ENCODE results near the gene TBC1D22A. TPM values are rescaled to one million over a fixed set of nuclear protein-coding genes. Genes with fewer than 3 reads are reported as not detected.

The TBC1D22A gene
- total RNA-seq, 1 experiment from 2014 or later, result 20.9 TPM

DNA sequence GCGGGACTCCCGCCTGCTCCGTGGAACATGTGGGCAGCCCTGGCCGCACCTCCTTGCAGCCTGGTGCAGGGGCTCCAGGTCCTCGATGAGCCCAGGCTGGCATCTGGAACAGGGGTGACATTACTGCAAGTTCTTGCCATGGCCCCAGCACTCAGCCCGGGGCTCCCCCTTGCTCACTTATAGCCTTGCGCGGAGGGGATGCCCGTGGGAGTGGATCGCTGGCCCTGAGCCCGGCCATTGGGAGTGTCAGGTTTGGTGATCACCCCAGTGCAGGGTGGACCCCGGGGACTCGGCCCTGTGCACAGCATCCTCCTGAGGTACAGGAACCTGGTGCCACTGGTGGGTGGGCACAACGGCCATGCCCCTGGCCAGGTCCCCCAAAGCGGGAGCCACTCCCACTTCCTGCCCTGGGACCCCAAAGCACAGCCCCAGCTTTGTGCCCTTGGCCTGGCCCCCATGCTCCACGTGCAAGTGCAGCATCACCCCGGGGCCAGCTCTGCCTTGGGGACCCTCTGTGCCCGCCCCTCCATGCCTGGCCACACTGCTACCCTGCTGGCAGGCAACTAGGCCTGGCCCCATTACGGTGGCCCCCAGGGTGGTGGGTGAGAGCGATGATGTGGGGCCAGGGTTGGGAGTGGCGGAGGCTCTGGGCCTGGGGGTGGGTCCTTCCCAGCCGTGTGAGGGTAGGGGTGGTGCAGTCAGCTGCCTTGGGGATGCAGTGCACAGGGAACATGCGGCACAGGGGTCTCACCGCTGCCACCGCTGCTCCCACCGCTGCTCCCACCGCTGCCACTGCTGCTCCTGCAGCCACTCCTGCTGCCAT, 439.8 kb downstream of the TBC1D22A start:
- Histone ChIP-seq H4K20me1 (ENCODE audit: insufficient read depth) (no peaks in the 10 kb centered on the region), H3K27ac (ENCODE audit: low read depth, low read length) (no peak overlapping the region), H3K79me2 (ENCODE audit: insufficient read depth, low read length) (no peaks in the 10 kb centered on the region), H3K4me3 (replicated peaks in 1 of 2; ENCODE audit: low read depth in 1 of 2, low read length in 2 of 2) (no peak overlapping the region), H3K9me3 (ENCODE audit: control insufficient read depth in 1 of 2, insufficient read depth in 1 of 2, low read depth in 1 of 2, low read length in 2 of 2) (no peaks in the 10 kb centered on the region), H3K36me3 (ENCODE audit: control insufficient read depth in 1 of 2, insufficient read depth in 2 of 2, low read length in 2 of 2) (no peaks in the 10 kb centered on the region), H3K9me2 (ENCODE audit: insufficient read depth) (no peaks in the 10 kb centered on the region), H3K4me2 (ENCODE audit: low read length) (no peak overlapping the region), H3K9ac (ENCODE audit: low read length) (no peak overlapping the region), H3K4me1 (ENCODE audit: control insufficient read depth in 1 of 2, insufficient read depth in 2 of 2, low read length in 2 of 2) (no peaks in the 10 kb centered on the region; a peak in 1 of 4 replicates), H3K27me3 (ENCODE audit: insufficient read depth, low read length) (no peaks in the 10 kb centered on the region), H2AFZ (ENCODE audit: low read depth, low read length, poor library complexity, severe bottlenecking) (no peak overlapping the region)
- no TSS peak for BruUV-seq (replicated peaks)
- ChIA-PET RAD21 (ENCODE audit: low non-redundant PET in 1 of 2, low total read pairs in 2 of 2, uncharacterized antibody in 2 of 2, unreplicated experiment in 2 of 2) (no interaction called here), CTCF (no interaction called here), POLR2A (no interaction called here)
- intact Hi-C loops (cut with micrococcal nuclease), result no loop called here
- TF ChIP-seq, protein P1, sequence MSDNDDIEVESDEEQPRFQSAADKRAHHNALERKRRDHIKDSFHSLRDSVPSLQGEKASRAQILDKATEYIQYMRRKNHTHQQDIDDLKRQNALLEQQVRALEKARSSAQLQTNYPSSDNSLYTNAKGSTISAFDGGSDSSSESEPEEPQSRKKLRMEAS (IDR thresholded peaks at IDR 0.05), result no peak
- no peak for TF ChIP-seq FOSL1 (IDR thresholded peaks at IDR 0.05; ENCODE audit: low read depth)
- no peak for TF ChIP-seq RAD21 (IDR thresholded peaks at IDR 0.05; ENCODE audit: low read depth)
- no peak for TF ChIP-seq POLR2AphosphoS5 (IDR thresholded peaks at IDR 0.05; ENCODE audit: low read depth, low read length)
- no peak for TF ChIP-seq CEBPB (IDR thresholded peaks at IDR 0.05; ENCODE audit: low read depth)
- no peak for TF ChIP-seq EZH2phosphoT487 (IDR thresholded peaks at IDR 0.05; ENCODE audit: borderline replicate concordance)
- no peak for TF ChIP-seq SIN3A (IDR thresholded peaks at IDR 0.05; ENCODE audit: low read depth)
- TF ChIP-seq EGR1 (IDR thresholded peaks at IDR 0.05; ENCODE audit: low read depth), result no peak
- TF ChIP-seq, protein P2, sequence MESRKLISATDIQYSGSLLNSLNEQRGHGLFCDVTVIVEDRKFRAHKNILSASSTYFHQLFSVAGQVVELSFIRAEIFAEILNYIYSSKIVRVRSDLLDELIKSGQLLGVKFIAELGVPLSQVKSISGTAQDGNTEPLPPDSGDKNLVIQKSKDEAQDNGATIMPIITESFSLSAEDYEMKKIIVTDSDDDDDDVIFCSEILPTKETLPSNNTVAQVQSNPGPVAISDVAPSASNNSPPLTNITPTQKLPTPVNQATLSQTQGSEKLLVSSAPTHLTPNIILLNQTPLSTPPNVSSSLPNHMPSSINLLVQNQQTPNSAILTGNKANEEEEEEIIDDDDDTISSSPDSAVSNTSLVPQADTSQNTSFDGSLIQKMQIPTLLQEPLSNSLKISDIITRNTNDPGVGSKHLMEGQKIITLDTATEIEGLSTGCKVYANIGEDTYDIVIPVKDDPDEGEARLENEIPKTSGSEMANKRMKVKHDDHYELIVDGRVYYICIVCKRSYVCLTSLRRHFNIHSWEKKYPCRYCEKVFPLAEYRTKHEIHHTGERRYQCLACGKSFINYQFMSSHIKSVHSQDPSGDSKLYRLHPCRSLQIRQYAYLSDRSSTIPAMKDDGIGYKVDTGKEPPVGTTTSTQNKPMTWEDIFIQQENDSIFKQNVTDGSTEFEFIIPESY (IDR thresholded peaks at IDR 0.05; ENCODE audit: extremely low read depth, insufficient replicate concordance, low read length), result no peak
- TF ChIP-seq JUND (IDR thresholded peaks at IDR 0.05), result no peak
- TF ChIP-seq, protein P3, sequence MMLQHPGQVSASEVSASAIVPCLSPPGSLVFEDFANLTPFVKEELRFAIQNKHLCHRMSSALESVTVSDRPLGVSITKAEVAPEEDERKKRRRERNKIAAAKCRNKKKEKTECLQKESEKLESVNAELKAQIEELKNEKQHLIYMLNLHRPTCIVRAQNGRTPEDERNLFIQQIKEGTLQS (IDR thresholded peaks at IDR 0.05), result no peak
- TF ChIP-seq YY1 (IDR thresholded peaks at IDR 0.05; ENCODE audit: extremely low read depth, insufficient replicate concordance, low read depth, low read length), result no peak
- no peak for TF ChIP-seq POLR2A (IDR thresholded peaks at IDR 0.05; ENCODE audit: borderline replicate concordance, extremely low read depth, insufficient read depth, insufficient read length)
- TF ChIP-seq, protein P4, sequence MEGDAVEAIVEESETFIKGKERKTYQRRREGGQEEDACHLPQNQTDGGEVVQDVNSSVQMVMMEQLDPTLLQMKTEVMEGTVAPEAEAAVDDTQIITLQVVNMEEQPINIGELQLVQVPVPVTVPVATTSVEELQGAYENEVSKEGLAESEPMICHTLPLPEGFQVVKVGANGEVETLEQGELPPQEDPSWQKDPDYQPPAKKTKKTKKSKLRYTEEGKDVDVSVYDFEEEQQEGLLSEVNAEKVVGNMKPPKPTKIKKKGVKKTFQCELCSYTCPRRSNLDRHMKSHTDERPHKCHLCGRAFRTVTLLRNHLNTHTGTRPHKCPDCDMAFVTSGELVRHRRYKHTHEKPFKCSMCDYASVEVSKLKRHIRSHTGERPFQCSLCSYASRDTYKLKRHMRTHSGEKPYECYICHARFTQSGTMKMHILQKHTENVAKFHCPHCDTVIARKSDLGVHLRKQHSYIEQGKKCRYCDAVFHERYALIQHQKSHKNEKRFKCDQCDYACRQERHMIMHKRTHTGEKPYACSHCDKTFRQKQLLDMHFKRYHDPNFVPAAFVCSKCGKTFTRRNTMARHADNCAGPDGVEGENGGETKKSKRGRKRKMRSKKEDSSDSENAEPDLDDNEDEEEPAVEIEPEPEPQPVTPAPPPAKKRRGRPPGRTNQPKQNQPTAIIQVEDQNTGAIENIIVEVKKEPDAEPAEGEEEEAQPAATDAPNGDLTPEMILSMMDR (IDR thresholded peaks at IDR 0.05 in 2 of 3, conservative IDR thresholded peaks at IDR 0.05 in 1 of 3; ENCODE audit: borderline replicate concordance in 1 of 3, insufficient read depth in 1 of 3, low read depth in 2 of 3, low read length in 2 of 3), result no peak
- TF ChIP-seq EZH2 (IDR thresholded peaks at IDR 0.05), result no peak
- no peak for TF ChIP-seq SP1 (IDR thresholded peaks at IDR 0.05; ENCODE audit: low read depth)
- TF ChIP-seq, protein P5, sequence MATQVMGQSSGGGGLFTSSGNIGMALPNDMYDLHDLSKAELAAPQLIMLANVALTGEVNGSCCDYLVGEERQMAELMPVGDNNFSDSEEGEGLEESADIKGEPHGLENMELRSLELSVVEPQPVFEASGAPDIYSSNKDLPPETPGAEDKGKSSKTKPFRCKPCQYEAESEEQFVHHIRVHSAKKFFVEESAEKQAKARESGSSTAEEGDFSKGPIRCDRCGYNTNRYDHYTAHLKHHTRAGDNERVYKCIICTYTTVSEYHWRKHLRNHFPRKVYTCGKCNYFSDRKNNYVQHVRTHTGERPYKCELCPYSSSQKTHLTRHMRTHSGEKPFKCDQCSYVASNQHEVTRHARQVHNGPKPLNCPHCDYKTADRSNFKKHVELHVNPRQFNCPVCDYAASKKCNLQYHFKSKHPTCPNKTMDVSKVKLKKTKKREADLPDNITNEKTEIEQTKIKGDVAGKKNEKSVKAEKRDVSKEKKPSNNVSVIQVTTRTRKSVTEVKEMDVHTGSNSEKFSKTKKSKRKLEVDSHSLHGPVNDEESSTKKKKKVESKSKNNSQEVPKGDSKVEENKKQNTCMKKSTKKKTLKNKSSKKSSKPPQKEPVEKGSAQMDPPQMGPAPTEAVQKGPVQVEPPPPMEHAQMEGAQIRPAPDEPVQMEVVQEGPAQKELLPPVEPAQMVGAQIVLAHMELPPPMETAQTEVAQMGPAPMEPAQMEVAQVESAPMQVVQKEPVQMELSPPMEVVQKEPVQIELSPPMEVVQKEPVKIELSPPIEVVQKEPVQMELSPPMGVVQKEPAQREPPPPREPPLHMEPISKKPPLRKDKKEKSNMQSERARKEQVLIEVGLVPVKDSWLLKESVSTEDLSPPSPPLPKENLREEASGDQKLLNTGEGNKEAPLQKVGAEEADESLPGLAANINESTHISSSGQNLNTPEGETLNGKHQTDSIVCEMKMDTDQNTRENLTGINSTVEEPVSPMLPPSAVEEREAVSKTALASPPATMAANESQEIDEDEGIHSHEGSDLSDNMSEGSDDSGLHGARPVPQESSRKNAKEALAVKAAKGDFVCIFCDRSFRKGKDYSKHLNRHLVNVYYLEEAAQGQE (IDR thresholded peaks at IDR 0.05; ENCODE audit: low read depth), result no peak
- TF ChIP-seq ZFX (IDR thresholded peaks at IDR 0.05), result no peak
- TF ChIP-seq SRF (IDR thresholded peaks at IDR 0.05; ENCODE audit: low read depth), result no peak
- ATAC-seq, result no peak
- no peak for DNase-seq (ENCODE audit: low read depth, low spot score)
